Common myeloid progenitor, CD34-positive (primary cell): Measurements from ENCODE around the gene IKZF4.
"Not testable (repeated sequence)": the region's sequence is repeated elsewhere in the genome, so short reads cannot be mapped to it uniquely, and the experiment has no call there.

ENCODE experiments used
- CTCF ChIA-PET: fragments of 350-600 bp; sonication (Branson Sonifier 250); formaldehyde crosslinking; loops from one replicate; lab custom pipeline; 2021; ENCODE audit warnings: antibody characterized with exemption; lab: Charles Lee
- POLR2A ChIA-PET: fragments of 350-600 bp; sonication (Branson Sonifier 250); formaldehyde crosslinking; loops from one replicate; lab custom pipeline; 2021; ENCODE audit warnings: antibody characterized with exemption; lab: Charles Lee
- DNase-seq, 3 donors: peaks; one replicate each; pipeline versions ENCODE4 v3.0.0 to v3.0.0-alpha.2; 2013
- H3K27ac ChIP-seq, 2 experiments: 1 replicate in 1 of 2; 2 replicates in 1 of 2; pipeline ENCODE4 v1.7.0; 2013; ENCODE audit warnings: inconsistent platforms in 2 of 2, low read length in 2 of 2, mild to moderate bottlenecking in 2 of 2, low read depth in 1 of 2, moderate library complexity in 1 of 2; ENCODE audit not compliant: severe bottlenecking in 2 of 2, insufficient read depth in 1 of 2, poor library complexity in 1 of 2
- H3K27me3 ChIP-seq, 5 experiments: replicated peaks in 2 of 5; 1 replicate in 3 of 5; 2 replicates in 2 of 5; pipeline versions ENCODE4 v1.6.1 to v1.7.0; 2013; ENCODE audit warnings: low read length in 4 of 5, mild to moderate bottlenecking in 2 of 5, moderate library complexity in 2 of 5, inconsistent platforms in 1 of 5; ENCODE audit not compliant: insufficient read depth in 5 of 5, control insufficient read depth in 4 of 5
- H3K36me3 ChIP-seq, 4 experiments: 1 replicate in 2 of 4; 2 replicates in 2 of 4; pipeline versions ENCODE4 v1.6.1 to v1.7.0; 2013; ENCODE audit warnings: low read length in 3 of 4, control low read depth in 1 of 4, mild to moderate bottlenecking in 1 of 4; ENCODE audit not compliant: control insufficient read depth in 4 of 4, insufficient read depth in 4 of 4
- H3K4me1 ChIP-seq, 4 experiments: 1 replicate in 3 of 4; 2 replicates in 1 of 4; pipeline versions ENCODE4 v1.6.1 to v1.7.1; 2013; ENCODE audit warnings: low read length in 3 of 4, mild to moderate bottlenecking in 3 of 4, control low read depth in 1 of 4, inconsistent platforms in 1 of 4, moderate library complexity in 1 of 4; ENCODE audit not compliant: control insufficient read depth in 4 of 4, insufficient read depth in 4 of 4; ENCODE audit errors: control extremely low read depth in 1 of 4
- H3K4me3 ChIP-seq, 7 experiments: 1 replicate in 4 of 7; 2 replicates in 3 of 7; pipeline versions ENCODE4 v1.5.1 to v1.7.0; 2013; ENCODE audit warnings: mild to moderate bottlenecking in 7 of 7, low read length in 6 of 7, moderate library complexity in 6 of 7, inconsistent platforms in 2 of 7, low read depth in 2 of 7, control low read depth in 1 of 7; ENCODE audit not compliant: insufficient read depth in 4 of 7, control insufficient read depth in 1 of 7; ENCODE audit errors: extremely low read depth in 1 of 7
- H3K9me3 ChIP-seq, 5 experiments: 1 replicate in 4 of 5; 2 replicates in 1 of 5; pipeline versions ENCODE4 v1.6.1 to v1.7.1; 2013; ENCODE audit warnings: low read length in 4 of 5, mild to moderate bottlenecking in 2 of 5, inconsistent platforms in 1 of 5, low read depth in 1 of 5, moderate library complexity in 1 of 5; ENCODE audit not compliant: control insufficient read depth in 4 of 5, insufficient read depth in 2 of 5; ENCODE audit errors: control extremely low read depth in 1 of 5
- WGBS: methylation state at CpG from one replicate; pipeline ENCODE4 v1.1.5; 2013; ENCODE audit not compliant: insufficient coverage; 5-methylcytosine and 5-hydroxymethylcytosine counted together

IKZF4 gene

GRCh38 chr12:56041552-56042429 lies 20.9 kb downstream of the IKZF4 start, which contains the start of gene RPS26:
Gene RPS26, plus strand, starts transcription at chr12:56041918. Its CDS starts 249 bp downstream, at chr12:56042167.
- ChIA-PET CTCF (interaction anchor here (0.7 to 5.0 kb wide), 8 partner anchors 12 to 111 kb away, joined by 3 to 64 read pairs (median 4); partner anchors contain the start of gene SUOX), POLR2A (no interaction called here)
- Histone ChIP-seq H3K9me3 (no peaks in the 10 kb centered on the region), H3K36me3 (peaks cover 5 to 47% (median 29%) of the 10 kb centered on the region in 4 experiments), H3K27me3 (no peaks in the 10 kb centered on the region), H3K4me3 (peak within 1 kb of the TSS; percentile 89 to 99 (median 97)), H3K27ac (peak within 1 kb of the TSS; percentile 92 to 97), H3K4me1 (peaks cover 6 to 24% (median 15%) of the 10 kb centered on the region in 4 experiments)
- DNase-seq = peak; percentile 99 to 100 (median 100)
- WGBS = 0% methylated on average over 29 of the region's 50 CpGs

- H3K27me3 ChIP-seq, H3K9me3 ChIP-seq, POLR2A ChIA-PET, CTCF ChIA-PET: not testable (repeated sequence)
- peaks cover 6 to 26% (median 15%) of the 10 kb centered on the region in 4 experiments for H3K4me1 ChIP-seq
- DNase-seq = peak in 1 of 3 donors; percentile 9
- WGBS = 0% methylated on average over 7 of the region's 20 CpGs
- H3K4me3 ChIP-seq = peak overlapping the region; percentile 89 to 99 (median 97)
- peaks cover 5 to 41% (median 25%) of the 10 kb centered on the region in 4 experiments for H3K36me3 ChIP-seq
- H3K27ac ChIP-seq = peak overlapping the region; percentile 92 to 97
Observed at GRCh38 chr12:56042430-56042813, 21.6 kb downstream of the IKZF4 start.

- Histone ChIP-seq H3K4me3 (peak overlapping the region in 6 of 7 experiments; percentile 91 to 99 (median 97)), H3K4me1 (peaks cover 6 to 26% (median 15%) of the 10 kb centered on the region in 4 experiments), H3K9me3 (no peaks in the 10 kb centered on the region), H3K27me3 (no peaks in the 10 kb centered on the region), H3K36me3 (peaks cover 5 to 39% (median 25%) of the 10 kb centered on the region in 4 experiments), H3K27ac (peak overlapping the region; percentile 92 to 97)
- DNase-seq = no peak
- 49% methylated on average over 7 of the region's 9 CpGs for WGBS
- ChIA-PET POLR2A (no interaction called here), CTCF (interaction anchor here (5.7 kb wide), 1 partner anchor 76 kb away, joined by 32 read pairs; the partner anchor contains the start of gene ZC3H10)
Observed at GRCh38 chr12:56042843-56043242, 22.0 kb downstream of the IKZF4 start.

GRCh38 chr12:56046027-56046780 lies 25.4 kb downstream of the IKZF4 start:
- H3K27ac ChIP-seq = peak overlapping the region in 1 of 2 experiments; percentile 28
- POLR2A ChIA-PET = interaction anchor here (0.7 kb wide), 2 partner anchors 72 to 254 kb away, joined by 3 to 4 read pairs; partner anchors contain the start of gene ZC3H10
- H3K27me3 ChIP-seq = no peaks in the 10 kb centered on the region
- peaks cover 6 to 20% (median 13%) of the 10 kb centered on the region in 4 experiments for H3K4me1 ChIP-seq
- peaks cover 5 to 35% (median 19%) of the 10 kb centered on the region in 4 experiments for H3K36me3 ChIP-seq
- no peaks in the 10 kb centered on the region for H3K9me3 ChIP-seq
- DNase-seq = no peak
- CTCF ChIA-PET = interaction anchor here (0.7 to 5.7 kb wide), 13 partner anchors 12 to 176 kb away, joined by 3 to 32 read pairs (median 4); partner anchors contain the start of genes RNF41, SMARCC2, SUOX and ZC3H10
- H3K4me3 ChIP-seq = no peak overlapping the region
- 96% methylated on average over 3 of the region's 9 CpGs for WGBS

GRCh38 chr12:56053407-56053893 lies 32.6 kb downstream of the IKZF4 start:
- 96% methylated on average over 5 of the region's 6 CpGs for WGBS
- no peaks in the 10 kb centered on the region for H3K4me1 ChIP-seq
- no peaks in the 10 kb centered on the region for H3K9me3 ChIP-seq
- no peaks in the 10 kb centered on the region for H3K27me3 ChIP-seq
- ChIA-PET CTCF (interaction anchor here (1.0 kb wide), 1 partner anchor 32 kb away, joined by 3 read pairs; no protein-coding TSS in a partner anchor), POLR2A (no interaction called here)
- no peak for DNase-seq
- H3K4me3 ChIP-seq = no peak overlapping the region
- H3K36me3 ChIP-seq = no peaks in the 10 kb centered on the region
- H3K27ac ChIP-seq = no peak overlapping the region

GRCh38 chr12:56059964-56060363 lies 39.1 kb downstream of the IKZF4 start:
- H3K9me3 ChIP-seq, H3K27me3 ChIP-seq, POLR2A ChIA-PET, H3K36me3 ChIP-seq, H3K27ac ChIP-seq, DNase-seq, H3K4me3 ChIP-seq, H3K4me1 ChIP-seq: not testable (repeated sequence)
- CTCF ChIA-PET = interaction anchor here (1.1 to 1.2 kb wide), 2 partner anchors 17 to 48 kb away, joined by 3 read pairs; no protein-coding TSS in a partner anchor
- 100% methylated on average over 5 of the region's 8 CpGs for WGBS
